ENCODE data around the gene LACTB. TPM values are rescaled to one million over a fixed set of nuclear protein-coding genes. Genes with fewer than 3 reads are reported as not detected.

LACTB gene
- total and polyA plus RNA-seq, 12 donors, result 15.4 to 68.2 (median 32.8) TPM

DNA sequence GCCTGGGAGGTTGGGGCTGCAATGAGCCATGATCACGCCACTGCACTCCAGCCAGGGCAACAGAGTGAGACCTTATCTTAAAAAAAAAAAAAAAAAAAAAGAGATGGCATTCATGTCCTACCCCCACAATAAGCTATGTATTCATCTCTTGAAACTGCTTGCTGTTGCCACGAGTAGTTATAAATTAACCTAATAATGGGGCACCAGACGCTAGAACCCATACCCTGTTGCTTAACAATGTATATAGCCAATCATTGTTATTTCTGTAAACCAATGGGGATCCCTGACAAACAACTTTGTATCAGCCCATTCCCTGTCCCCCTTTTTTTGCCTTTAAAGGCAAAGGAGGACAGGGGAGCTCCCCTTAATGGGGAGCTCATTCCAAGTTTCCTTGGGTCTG is 2.8 kb upstream of the LACTB start:
- peaks cover 0 to 11% of the 10 kb centered on the region in 2 donors for H3K4me1 ChIP-seq (replicated peaks in 1 of 2)
- 79 to 89% (median 83%) methylated on average over 3 of the region's 3 CpGs for WGBS, 4 donors
- H3K4me3 ChIP-seq, result no peak overlapping the region
- TF ChIP-seq, protein P1, sequence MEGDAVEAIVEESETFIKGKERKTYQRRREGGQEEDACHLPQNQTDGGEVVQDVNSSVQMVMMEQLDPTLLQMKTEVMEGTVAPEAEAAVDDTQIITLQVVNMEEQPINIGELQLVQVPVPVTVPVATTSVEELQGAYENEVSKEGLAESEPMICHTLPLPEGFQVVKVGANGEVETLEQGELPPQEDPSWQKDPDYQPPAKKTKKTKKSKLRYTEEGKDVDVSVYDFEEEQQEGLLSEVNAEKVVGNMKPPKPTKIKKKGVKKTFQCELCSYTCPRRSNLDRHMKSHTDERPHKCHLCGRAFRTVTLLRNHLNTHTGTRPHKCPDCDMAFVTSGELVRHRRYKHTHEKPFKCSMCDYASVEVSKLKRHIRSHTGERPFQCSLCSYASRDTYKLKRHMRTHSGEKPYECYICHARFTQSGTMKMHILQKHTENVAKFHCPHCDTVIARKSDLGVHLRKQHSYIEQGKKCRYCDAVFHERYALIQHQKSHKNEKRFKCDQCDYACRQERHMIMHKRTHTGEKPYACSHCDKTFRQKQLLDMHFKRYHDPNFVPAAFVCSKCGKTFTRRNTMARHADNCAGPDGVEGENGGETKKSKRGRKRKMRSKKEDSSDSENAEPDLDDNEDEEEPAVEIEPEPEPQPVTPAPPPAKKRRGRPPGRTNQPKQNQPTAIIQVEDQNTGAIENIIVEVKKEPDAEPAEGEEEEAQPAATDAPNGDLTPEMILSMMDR (IDR thresholded peaks at IDR 0.05), result no peak
- no peak for TF ChIP-seq POLR2A (IDR thresholded peaks at IDR 0.05)
- intact Hi-C loops (cut with DNase I), result no loop called here
- DNase-seq, result no peak
- no peaks in the 10 kb centered on the region for H3K27me3 ChIP-seq
- no peak overlapping the region for H3K27ac ChIP-seq
- H3K9me3 ChIP-seq (replicated peaks in 1 of 3), result no peaks in the 10 kb centered on the region
- no peaks in the 10 kb centered on the region for H3K36me3 ChIP-seq (replicated peaks in 1 of 2)

DNA sequence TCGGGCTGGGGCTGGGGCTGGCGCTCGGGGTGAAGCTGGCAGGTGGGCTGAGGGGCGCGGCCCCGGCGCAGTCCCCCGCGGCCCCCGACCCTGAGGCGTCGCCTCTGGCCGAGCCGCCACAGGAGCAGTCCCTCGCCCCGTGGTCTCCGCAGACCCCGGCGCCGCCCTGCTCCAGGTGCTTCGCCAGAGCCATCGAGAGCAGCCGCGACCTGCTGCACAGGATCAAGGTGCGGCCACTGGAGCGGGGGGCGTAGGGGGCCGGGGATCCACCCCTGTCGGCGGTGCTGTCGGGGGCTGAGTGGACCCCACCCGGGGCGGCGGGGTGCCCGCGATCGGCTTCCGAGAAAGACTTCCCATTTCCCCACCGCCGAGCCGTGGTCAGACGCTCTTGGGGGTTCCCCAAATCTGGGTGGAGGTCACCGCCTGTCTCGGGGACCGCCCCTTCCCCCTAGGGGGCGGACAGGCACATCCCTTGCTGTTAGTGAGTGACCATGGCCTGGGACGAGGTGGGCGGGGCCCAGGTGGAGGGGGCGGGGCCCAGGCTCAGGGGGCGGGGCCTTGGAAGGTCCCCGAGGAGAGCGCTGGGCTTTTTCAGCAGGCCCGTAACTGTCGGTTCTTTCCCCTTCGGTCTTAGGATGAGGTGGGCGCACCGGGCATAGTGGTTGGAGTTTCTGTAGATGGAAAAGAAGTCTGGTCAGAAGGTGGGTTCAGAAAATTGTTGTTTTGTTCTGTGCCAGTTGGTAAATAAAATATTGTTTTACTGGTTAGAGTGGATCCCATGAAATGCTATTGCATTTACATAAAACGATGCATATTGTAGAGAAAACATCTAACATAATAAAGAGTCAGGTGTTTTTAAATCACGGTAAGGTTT is 578 bp downstream of the LACTB start:
- H3K9me3 ChIP-seq (replicated peaks in 1 of 3), result no peaks in the 10 kb centered on the region
- H3K4me3 ChIP-seq, result peak overlapping the region; percentile 94 to 98 (median 95)
- intact Hi-C loops (cut with DNase I), result no loop called here
- no peaks in the 10 kb centered on the region for H3K36me3 ChIP-seq (replicated peaks in 1 of 2)
- DNase-seq, result peak; percentile 88 to 97 (median 92)
- H3K4me1 ChIP-seq (replicated peaks in 1 of 2), result peaks cover 0 to 19% of the 10 kb centered on the region in 2 donors
- H3K27ac ChIP-seq, result peak overlapping the region; percentile 90 to 98 (median 95)
- WGBS, 4 donors, result 0 to 4% (median 1%) methylated on average over 9 to 59 of the region's 59 CpGs
- TF ChIP-seq, protein P1 (IDR thresholded peaks at IDR 0.05), result peak in 4 of 6 experiments; percentile 13 to 45 (median 40)
- TF ChIP-seq POLR2A (IDR thresholded peaks at IDR 0.05), result peak in 1 of 2 donors; percentile 50
- no peaks in the 10 kb centered on the region for H3K27me3 ChIP-seq

DNA sequence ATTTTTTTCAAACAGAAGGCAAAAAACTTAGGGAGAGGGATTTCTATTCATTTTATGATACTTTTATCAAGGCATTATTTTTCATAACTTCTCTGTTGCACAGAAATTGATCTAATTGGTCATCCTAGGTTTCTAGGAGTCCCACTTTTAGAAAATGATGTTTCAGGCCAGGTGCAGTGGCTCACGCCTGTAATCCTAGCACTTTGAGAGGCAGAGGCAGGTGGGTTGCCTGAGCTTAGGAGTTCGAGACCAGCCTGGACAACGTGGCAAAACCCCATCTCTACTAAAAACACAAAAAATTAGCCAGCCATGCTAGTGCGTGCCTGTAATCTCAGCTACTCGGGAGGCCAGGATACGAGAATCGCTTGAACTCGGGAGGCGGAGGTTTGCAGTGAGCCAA is 2.8 kb downstream of the LACTB start:
- Histone ChIP-seq H3K36me3 (replicated peaks in 1 of 2) (peaks cover 0 to 8% of the 10 kb centered on the region in 2 donors), H3K27ac (no peak overlapping the region), H3K27me3 (no peaks in the 10 kb centered on the region), H3K4me1 (replicated peaks in 1 of 2) (peaks cover 0 to 19% of the 10 kb centered on the region in 2 donors), H3K4me3 (no peak overlapping the region), H3K9me3 (replicated peaks in 1 of 3) (no peaks in the 10 kb centered on the region)
- intact Hi-C loops (cut with DNase I), result no loop called here
- no peak for DNase-seq
- 95 to 98% (median 97%) methylated on average over 9 of the region's 9 CpGs for WGBS, 4 donors
- TF ChIP-seq, protein P1 (IDR thresholded peaks at IDR 0.05), result no peak
- TF ChIP-seq POLR2A (IDR thresholded peaks at IDR 0.05), result no peak

DNA sequence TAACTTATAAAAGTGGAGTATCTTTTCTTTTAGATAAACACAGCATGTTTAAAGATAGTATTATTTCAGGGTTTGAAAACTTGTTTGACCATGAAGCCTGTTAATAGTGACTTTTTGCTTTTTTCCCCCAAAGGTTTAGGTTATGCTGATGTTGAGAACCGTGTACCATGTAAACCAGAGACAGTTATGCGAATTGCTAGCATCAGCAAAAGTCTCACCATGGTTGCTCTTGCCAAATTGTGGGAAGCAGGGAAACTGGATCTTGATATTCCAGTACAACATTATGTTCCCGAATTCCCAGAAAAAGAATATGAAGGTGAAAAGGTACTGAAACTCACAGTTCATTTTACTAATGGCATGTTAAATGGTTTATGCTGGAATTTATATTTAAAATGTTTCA is 5.1 kb downstream of the LACTB start:
- TF ChIP-seq POLR2A (IDR thresholded peaks at IDR 0.05), result no peak
- TF ChIP-seq, protein P1 (IDR thresholded peaks at IDR 0.05), result no peak
- Histone ChIP-seq H3K4me3 (no peak overlapping the region), H3K9me3 (replicated peaks in 1 of 3) (no peaks in the 10 kb centered on the region), H3K27me3 (no peaks in the 10 kb centered on the region), H3K36me3 (replicated peaks in 1 of 2) (peaks cover 0 to 27% of the 10 kb centered on the region in 2 donors), H3K4me1 (replicated peaks in 1 of 2) (peaks cover 0 to 15% of the 10 kb centered on the region in 2 donors), H3K27ac (peak overlapping the region in 1 of 5 donors; percentile 15)
- intact Hi-C loops (cut with DNase I), result no loop called here
- 87 to 89% (median 88%) methylated on average over 3 of the region's 3 CpGs for WGBS, 4 donors
- DNase-seq, result no peak
